ENCODE data around the gene HOXB9.

The HOXB9 gene

DNA sequence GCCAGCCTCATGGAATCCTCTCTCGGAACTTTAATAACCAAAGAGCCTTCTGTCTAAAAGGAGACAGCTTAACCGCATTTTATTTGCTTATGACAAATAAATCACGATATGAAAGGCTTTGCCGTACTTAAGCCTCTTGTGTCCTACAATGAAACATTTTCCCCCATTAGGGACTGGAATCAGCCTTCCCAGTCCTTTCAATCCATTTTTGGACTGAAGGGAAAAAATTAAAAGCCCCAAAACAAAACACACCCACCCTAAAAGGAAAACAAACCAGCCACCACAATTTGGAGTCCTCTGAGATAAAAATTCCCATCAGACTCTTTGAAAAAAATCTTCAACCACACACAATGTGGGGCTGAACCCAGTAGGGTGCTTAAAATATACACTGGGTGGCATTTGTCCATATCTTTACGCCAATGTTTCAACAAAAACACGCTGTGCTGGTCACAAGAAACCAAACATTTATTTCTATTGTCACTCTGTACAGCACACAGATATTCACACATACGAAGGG is 51.0 kb downstream of the HOXB9 start:
- TF ChIP-seq, protein P1, sequence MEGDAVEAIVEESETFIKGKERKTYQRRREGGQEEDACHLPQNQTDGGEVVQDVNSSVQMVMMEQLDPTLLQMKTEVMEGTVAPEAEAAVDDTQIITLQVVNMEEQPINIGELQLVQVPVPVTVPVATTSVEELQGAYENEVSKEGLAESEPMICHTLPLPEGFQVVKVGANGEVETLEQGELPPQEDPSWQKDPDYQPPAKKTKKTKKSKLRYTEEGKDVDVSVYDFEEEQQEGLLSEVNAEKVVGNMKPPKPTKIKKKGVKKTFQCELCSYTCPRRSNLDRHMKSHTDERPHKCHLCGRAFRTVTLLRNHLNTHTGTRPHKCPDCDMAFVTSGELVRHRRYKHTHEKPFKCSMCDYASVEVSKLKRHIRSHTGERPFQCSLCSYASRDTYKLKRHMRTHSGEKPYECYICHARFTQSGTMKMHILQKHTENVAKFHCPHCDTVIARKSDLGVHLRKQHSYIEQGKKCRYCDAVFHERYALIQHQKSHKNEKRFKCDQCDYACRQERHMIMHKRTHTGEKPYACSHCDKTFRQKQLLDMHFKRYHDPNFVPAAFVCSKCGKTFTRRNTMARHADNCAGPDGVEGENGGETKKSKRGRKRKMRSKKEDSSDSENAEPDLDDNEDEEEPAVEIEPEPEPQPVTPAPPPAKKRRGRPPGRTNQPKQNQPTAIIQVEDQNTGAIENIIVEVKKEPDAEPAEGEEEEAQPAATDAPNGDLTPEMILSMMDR (IDR thresholded peaks at IDR 0.05; ENCODE audit: low read depth, low read length), result no peak
- H3K4me3 ChIP-seq (ENCODE audit: low read depth, low read length), result peak overlapping the region; percentile 79

DNA sequence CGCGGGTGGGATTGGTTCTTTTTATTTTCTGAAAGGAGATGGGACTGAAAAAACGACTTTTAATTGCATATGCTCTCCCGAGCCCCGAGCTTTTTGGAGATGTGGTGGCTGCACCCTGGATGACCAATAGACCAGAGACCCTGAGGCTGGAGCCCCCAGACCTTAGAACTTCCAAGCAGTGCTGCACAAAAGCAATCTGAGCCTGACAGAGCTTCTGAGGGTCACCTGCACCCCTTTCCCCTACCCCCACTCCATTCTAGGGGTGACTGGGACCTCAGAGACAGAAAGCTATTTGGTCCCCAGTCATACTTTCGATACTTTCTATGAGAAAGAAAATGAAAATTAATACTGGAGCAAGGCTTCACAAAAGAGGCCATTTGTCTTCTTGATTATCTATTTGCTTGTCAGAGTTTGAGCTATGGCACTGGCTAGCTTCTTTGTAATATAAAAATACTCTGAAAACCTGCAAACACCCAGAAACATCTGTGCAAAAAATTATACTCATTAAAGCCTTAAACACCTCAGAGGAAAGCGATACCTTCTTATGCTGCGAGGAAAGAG is 51.6 kb downstream of the HOXB9 start:
- H3K4me3 ChIP-seq (ENCODE audit: low read depth, low read length), result peak overlapping the region; percentile 79
- TF ChIP-seq, protein P1 (IDR thresholded peaks at IDR 0.05; ENCODE audit: low read depth, low read length), result no peak

DNA sequence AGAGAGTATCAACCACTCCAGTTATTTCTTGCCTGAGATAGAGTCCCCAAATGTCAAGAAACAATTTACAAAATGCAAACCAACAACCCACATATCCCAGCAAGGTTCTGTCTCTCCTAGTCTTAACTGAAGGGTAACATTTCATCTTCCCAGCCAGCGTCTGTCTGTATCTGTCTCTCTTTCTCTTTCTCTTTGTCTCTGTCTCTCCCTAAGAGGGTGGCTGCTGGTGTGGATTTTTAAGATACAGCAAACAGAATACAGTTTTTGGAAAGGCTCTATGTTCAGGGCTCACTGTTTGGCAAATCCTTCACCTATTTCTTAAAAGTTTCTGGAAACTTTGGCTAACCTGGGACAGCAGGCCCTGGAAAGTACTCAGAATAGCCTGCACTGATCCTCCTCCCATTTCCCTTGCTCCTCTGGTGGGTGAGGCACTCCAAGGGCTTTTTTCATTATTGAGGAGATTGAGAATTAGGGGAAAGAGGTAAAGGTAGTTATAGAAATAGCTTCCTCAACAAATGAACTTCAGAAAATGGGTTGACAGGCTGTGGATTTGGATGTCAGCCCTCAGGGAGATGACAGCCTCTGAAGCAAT is 54.2 kb downstream of the HOXB9 start:
- TF ChIP-seq, protein P1 (IDR thresholded peaks at IDR 0.05; ENCODE audit: low read depth, low read length), result no peak
- H3K4me3 ChIP-seq (ENCODE audit: low read depth, low read length), result peak overlapping the region; percentile 79
